IMR-90 (cell line): Measurements from ENCODE around the gene FBXW5. TPM values are rescaled to one million over a fixed set of nuclear protein-coding genes. Genes with fewer than 3 reads are reported as not detected.

Experiments
- ATAC-seq: fragments of 200-7000 bp; cut with Tn5 transposase; 2 replicates; pipeline ENCODE4 v1.9.1; 2020; ENCODE audit warnings: low read depth, mild to moderate bottlenecking, moderate library complexity
- BruUV-seq: library from RNA; stranded (reverse); fragments of 400-500 nt; replicated peaks from 2 replicates; lab custom pipeline; 2021; lab: Mats Ljungman, UMichigan
- CTCF ChIA-PET: fragments of 300-600 bp; formaldehyde crosslinking; extraction: SDS; loops from one replicate; lab custom pipeline; 2021; ENCODE audit warnings: antibody characterized with exemption; lab: Yijun Ruan, JAX
- POLR2A ChIA-PET: fragments of 300-600 bp; sonication (Branson Sonifier 250); formaldehyde crosslinking; loops from one replicate; lab custom pipeline; 2022; ENCODE audit warnings: antibody characterized with exemption; ENCODE audit not compliant: unreplicated experiment; lab: Charles Lee
- DNase-seq: peaks from one replicate; pipeline ENCODE4 v3.0.0; 2013
- H2AFZ ChIP-seq: replicated peaks from 2 replicates; pipeline ENCODE3; 2013; ENCODE audit warnings: low read length, mild to moderate bottlenecking; ENCODE audit not compliant: poor library complexity
- H2AK5ac ChIP-seq: 2 replicates; pipeline ENCODE4 v1.6.1; 2013; ENCODE audit warnings: low read depth, low read length, inconsistent platforms
- H2AK9ac ChIP-seq: replicated peaks from 2 replicates; pipeline ENCODE3; 2013; ENCODE audit warnings: mild to moderate bottlenecking, low read depth, low read length, moderate library complexity; ENCODE audit not compliant: poor library complexity
- H2BK120ac ChIP-seq: 2 replicates; pipeline ENCODE4 v1.6.1; 2013; ENCODE audit warnings: low read depth, low read length, inconsistent platforms
- H2BK15ac ChIP-seq: 3 replicates; pipeline ENCODE4 v1.6.1; 2013; ENCODE audit warnings: low read depth, low read length, inconsistent platforms
- H2BK20ac ChIP-seq: 2 replicates; pipeline ENCODE4 v1.6.1; 2013; ENCODE audit warnings: low read depth, mild to moderate bottlenecking, inconsistent platforms, low read length, moderate library complexity
- H2BK5ac ChIP-seq: 2 replicates; pipeline ENCODE4 v1.6.1; 2013; ENCODE audit warnings: mild to moderate bottlenecking, low read depth, low read length, inconsistent platforms; ENCODE audit not compliant: poor library complexity, severe bottlenecking
- H3K14ac ChIP-seq: replicated peaks from 2 replicates; pipeline ENCODE4 v1.6.1; 2013; ENCODE audit warnings: low read depth, low read length, inconsistent platforms
- H3K18ac ChIP-seq: 2 replicates; pipeline ENCODE4 v1.6.1; 2013; ENCODE audit warnings: low read depth, low read length, control low read depth
- H3K23ac ChIP-seq: 2 replicates; pipeline ENCODE4 v1.6.1; 2013; ENCODE audit warnings: low read depth, low read length, inconsistent platforms
- H3K27ac ChIP-seq: 2 replicates; pipeline ENCODE4 v1.5.1; 2013; ENCODE audit warnings: mild to moderate bottlenecking, control low read depth, low read length; ENCODE audit not compliant: insufficient read depth
- H3K27me3 ChIP-seq: 2 replicates; pipeline ENCODE4 v1.6.1; 2013; ENCODE audit warnings: low read length; ENCODE audit not compliant: control insufficient read depth, insufficient read depth
- H3K36me3 ChIP-seq: 2 replicates; pipeline ENCODE4 v1.6.1; 2013; ENCODE audit warnings: low read length, mixed read lengths; ENCODE audit not compliant: control insufficient read depth, insufficient read depth
- H3K4ac ChIP-seq: 2 replicates; pipeline ENCODE4 v1.6.1; 2013; ENCODE audit warnings: low read depth, low read length, inconsistent platforms
- H3K4me1 ChIP-seq: 2 replicates; pipeline ENCODE4 v1.6.1; 2013; ENCODE audit warnings: low read length, mixed read lengths; ENCODE audit not compliant: control insufficient read depth, insufficient read depth
- H3K4me2 ChIP-seq: 2 replicates; pipeline ENCODE4 v1.6.1; 2013; ENCODE audit warnings: low read depth, mild to moderate bottlenecking, control low read depth, low read length, moderate library complexity
- H3K4me3 ChIP-seq: 2 replicates; pipeline ENCODE4 v1.5.1; 2013; ENCODE audit warnings: low read depth, mild to moderate bottlenecking, control low read depth, low read length, moderate library complexity; ENCODE audit not compliant: insufficient read depth
- H3K56ac ChIP-seq: 2 replicates; pipeline ENCODE4 v1.6.1; 2013; ENCODE audit warnings: low read length, inconsistent platforms; ENCODE audit not compliant: insufficient read depth; ENCODE audit errors: extremely low read depth
- H3K79me1 ChIP-seq, 2 experiments: 2 replicates each; pipeline ENCODE4 v1.6.1; 2013; ENCODE audit warnings: low read length in 2 of 2, inconsistent platforms in 1 of 2, low read depth in 1 of 2
- H3K9ac ChIP-seq: 2 replicates; pipeline ENCODE4 v1.6.1; 2013; ENCODE audit warnings: low read depth, low read length, control low read depth
- H3K9me1 ChIP-seq: 2 replicates; pipeline ENCODE4 v1.6.1; 2013; ENCODE audit warnings: low read length, inconsistent platforms; ENCODE audit not compliant: insufficient read depth
- H3K9me3 ChIP-seq: 2 replicates; pipeline ENCODE4 v1.6.1; 2013; ENCODE audit warnings: low read length; ENCODE audit not compliant: control insufficient read depth, insufficient read depth
- H4K20me1 ChIP-seq: 2 replicates; pipeline ENCODE4 v1.6.1; 2013; ENCODE audit warnings: low read length, inconsistent platforms; ENCODE audit not compliant: insufficient read depth
- H4K5ac ChIP-seq: 2 replicates; pipeline ENCODE4 v1.6.1; 2013; ENCODE audit warnings: mild to moderate bottlenecking, low read depth, low read length, control low read depth
- H4K8ac ChIP-seq, 2 experiments: 2 replicates each; pipeline ENCODE4 v1.6.1; 2013; ENCODE audit warnings: low read depth in 2 of 2, low read length in 2 of 2, control low read depth in 1 of 2, inconsistent platforms in 1 of 2
- H4K91ac ChIP-seq: 2 replicates; pipeline ENCODE4 v1.6.1; 2013; ENCODE audit warnings: low read depth, low read length, inconsistent platforms; ENCODE audit not compliant: insufficient read depth
- BHLHE40 ChIP-seq: fragments of 150-350 bp; IDR thresholded peaks from 2 replicates; pipeline ENCODE4 v1.6.1; 2016; ENCODE audit warnings: mild to moderate bottlenecking, low read depth, low read length
- NFE2L2 ChIP-seq: fragments of 150-350 bp; IDR thresholded peaks from 2 replicates; pipeline ENCODE4 v1.6.1; 2016; ENCODE audit warnings: low read depth, mild to moderate bottlenecking, low read length
- POLR2A ChIP-seq: IDR thresholded peaks from 2 replicates; pipeline ENCODE4 v1.6.1; 2012; ENCODE audit warnings: mild to moderate bottlenecking, low read depth, low read length
- RAD21 ChIP-seq: IDR thresholded peaks from 2 replicates; pipeline ENCODE4 v1.6.1; 2012; ENCODE audit warnings: low read length, improper control_type of control experiment
- RFX5 ChIP-seq: IDR thresholded peaks from 2 replicates; pipeline ENCODE4 v1.8.0; 2012; ENCODE audit warnings: low read depth, mild to moderate bottlenecking, low read length, moderate library complexity
- WGBS, 2 experiments: methylation state at CpG; one replicate each; pipeline versions ENCODE4 v1.1.5 to v1.1.7; 2013; ENCODE audit warnings: missing lambda C conversion rate in 2 of 2; ENCODE audit not compliant: insufficient read length in 1 of 2; ENCODE audit errors: extremely low coverage in 2 of 2; 5-methylcytosine and 5-hydroxymethylcytosine counted together
- dilution Hi-C: fragments of 300-500 bp; cut with HindIII; formaldehyde crosslinking; loops from one replicate; pipeline ENCODE4 v1.14.3; 2018; ENCODE audit warnings: low sequenced_read_pairs; ENCODE audit not compliant: unreplicated experiment
- in situ Hi-C: fragments of 300-500 bp; cut with MboI; formaldehyde crosslinking; loops from 3 replicates; pipeline ENCODE4 v1.14.3; 2019; ENCODE audit warnings: low sequenced_read_pairs, inconsistent platforms, mixed read lengths
- intact Hi-C: fragments of 100-400 bp; cut with micrococcal nuclease; formaldehyde crosslinking; loops from 2 replicates; pipeline ENCODE4 v1.10.0; 2022
- polyA plus RNA-seq, 3 experiments: library from polyadenylated mRNA; depleted of rRNA; stranded (reverse); fragments of >200 nt; gene quantifications; 2 replicates each; pipeline ENCODE4 v1.2.3, GENCODE V29; 2012; ENCODE audit warnings: low replicate concordance in 1 of 3
- total RNA-seq: library from RNA; depleted of rRNA; stranded (reverse); fragments of >200 nt; gene quantifications from 2 replicates; pipeline ENCODE4 v1.2.3, GENCODE V29; 2012
- TF ChIP-seq, protein P1 (sequence below): conservative IDR thresholded peaks from 2 replicates; pipeline ENCODE4 v1.5.1; 2012; ENCODE audit warnings: mild to moderate bottlenecking, low read depth, low read length, improper control_type of control experiment

Gene FBXW5
- total and polyA plus RNA-seq, 2 of the 4 experiments (the other 2 are of a cell fraction), result 65.1 to 80.2 TPM

DNA sequence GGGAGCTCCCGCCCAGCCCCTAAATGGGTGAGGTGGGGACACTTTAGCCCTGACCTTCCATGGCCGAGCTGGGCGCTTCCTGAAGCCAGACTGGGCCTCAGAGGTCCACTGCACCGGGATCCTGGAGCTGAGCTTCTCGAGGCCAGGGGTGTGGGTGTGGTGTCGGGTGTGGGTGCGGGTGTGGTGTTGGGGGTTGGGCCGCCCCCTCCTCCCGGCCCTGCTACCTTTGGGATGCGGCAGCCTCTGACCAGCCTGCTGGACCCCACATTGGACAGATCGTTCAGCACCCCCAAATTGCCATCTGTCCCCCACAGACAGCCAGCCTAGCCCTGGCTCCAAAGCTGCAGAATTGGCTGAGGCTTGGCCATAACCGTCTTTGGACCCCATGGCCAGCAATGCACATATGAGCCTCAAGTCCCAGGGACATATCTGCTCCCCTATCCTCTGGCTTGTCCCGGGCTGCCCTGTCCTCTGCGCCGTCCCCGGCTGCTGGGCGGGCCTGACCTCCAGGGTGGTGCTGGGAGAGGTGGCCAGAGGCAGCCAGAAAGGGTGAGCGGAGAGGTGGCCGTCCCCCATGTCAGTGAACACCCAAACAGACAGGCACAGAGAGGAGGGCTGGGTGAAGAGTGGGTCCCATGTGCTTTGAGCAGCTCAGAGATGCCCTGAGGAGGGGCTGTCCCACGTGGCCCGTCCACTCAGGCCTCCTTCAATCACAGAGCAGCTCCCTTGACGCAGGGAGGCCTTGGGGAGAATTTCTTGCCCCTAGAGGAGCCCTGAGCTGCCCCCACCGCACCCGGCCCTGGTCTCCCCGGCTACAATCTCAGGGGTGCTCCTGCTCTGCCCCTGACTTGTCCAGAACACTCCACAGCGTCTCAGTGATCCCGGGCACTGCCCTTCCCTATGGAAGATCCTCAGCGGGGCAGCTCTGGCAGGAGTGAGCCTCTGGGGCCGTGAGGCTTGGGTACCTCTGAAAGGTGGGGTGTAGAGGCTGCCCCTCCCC lies 29.4 kb upstream of the FBXW5 start (continued):
- TF ChIP-seq, protein P1, sequence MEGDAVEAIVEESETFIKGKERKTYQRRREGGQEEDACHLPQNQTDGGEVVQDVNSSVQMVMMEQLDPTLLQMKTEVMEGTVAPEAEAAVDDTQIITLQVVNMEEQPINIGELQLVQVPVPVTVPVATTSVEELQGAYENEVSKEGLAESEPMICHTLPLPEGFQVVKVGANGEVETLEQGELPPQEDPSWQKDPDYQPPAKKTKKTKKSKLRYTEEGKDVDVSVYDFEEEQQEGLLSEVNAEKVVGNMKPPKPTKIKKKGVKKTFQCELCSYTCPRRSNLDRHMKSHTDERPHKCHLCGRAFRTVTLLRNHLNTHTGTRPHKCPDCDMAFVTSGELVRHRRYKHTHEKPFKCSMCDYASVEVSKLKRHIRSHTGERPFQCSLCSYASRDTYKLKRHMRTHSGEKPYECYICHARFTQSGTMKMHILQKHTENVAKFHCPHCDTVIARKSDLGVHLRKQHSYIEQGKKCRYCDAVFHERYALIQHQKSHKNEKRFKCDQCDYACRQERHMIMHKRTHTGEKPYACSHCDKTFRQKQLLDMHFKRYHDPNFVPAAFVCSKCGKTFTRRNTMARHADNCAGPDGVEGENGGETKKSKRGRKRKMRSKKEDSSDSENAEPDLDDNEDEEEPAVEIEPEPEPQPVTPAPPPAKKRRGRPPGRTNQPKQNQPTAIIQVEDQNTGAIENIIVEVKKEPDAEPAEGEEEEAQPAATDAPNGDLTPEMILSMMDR, result no peak

DNA sequence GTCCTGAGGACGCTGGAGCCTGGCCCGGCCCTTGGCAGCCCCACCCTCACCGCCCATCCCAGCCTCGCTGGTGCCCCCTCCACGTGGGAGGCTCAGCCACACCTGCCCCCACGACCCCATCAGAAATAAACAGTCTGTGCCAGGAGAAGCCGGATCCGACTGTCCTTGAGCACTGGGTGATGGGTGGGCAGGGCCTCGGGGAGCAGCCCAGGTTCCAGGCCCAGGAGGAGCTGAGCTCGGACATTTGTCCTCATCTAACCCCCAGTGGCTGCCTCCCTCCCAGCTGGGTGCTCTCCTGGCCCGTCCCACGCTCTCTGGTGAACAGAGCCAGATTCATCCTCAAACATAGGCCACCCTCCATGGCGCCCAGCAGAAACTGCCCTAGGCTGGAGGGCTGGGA lies 28.2 kb upstream of the FBXW5 start:
- no peak overlapping the region for H3K56ac ChIP-seq
- intact Hi-C loops (no loop called here), in situ Hi-C loops (no loop called here), dilution Hi-C loops (no loop called here)
- H2BK5ac ChIP-seq, result no peak overlapping the region
- H2BK120ac ChIP-seq, result no peak overlapping the region
- no peak overlapping the region for H3K9ac ChIP-seq
- no peaks in the 10 kb centered on the region for H4K20me1 ChIP-seq
- H2AFZ ChIP-seq, result no peak overlapping the region
- H2BK15ac ChIP-seq, result no peak overlapping the region
- ChIA-PET CTCF (no interaction called here), POLR2A (no interaction called here)
- H3K4me3 ChIP-seq, result no peak overlapping the region
- no peak overlapping the region for H2BK20ac ChIP-seq
- TF ChIP-seq RAD21 (no peak), BHLHE40 (no peak), NFE2L2 (no peak), POLR2A (no peak), RFX5 (no peak)
- H3K18ac ChIP-seq, result no peak overlapping the region
- H3K27me3 ChIP-seq, result peaks cover 17% of the 10 kb centered on the region; the same call in 1 of the 2 replicates
- no peaks in the 10 kb centered on the region for H3K9me1 ChIP-seq
- no peak overlapping the region for H3K27ac ChIP-seq
- no peaks in the 10 kb centered on the region for H3K9me3 ChIP-seq
- peaks cover 7% of the 10 kb centered on the region; the same call in 1 of the 2 replicates for H3K4me1 ChIP-seq
- H3K23ac ChIP-seq, result no peak overlapping the region
- no peak overlapping the region for H4K91ac ChIP-seq
- H2AK5ac ChIP-seq, result no peak overlapping the region
- H3K36me3 ChIP-seq, result no peaks in the 10 kb centered on the region
- ATAC-seq (no peak), DNase-seq (no peak)
- H3K4ac ChIP-seq, result no peak overlapping the region
- H4K5ac ChIP-seq, result no peak overlapping the region
- no CpG with 5 or more reads among the region's 13 CpGs for WGBS, 2 experiments
- H3K4me2 ChIP-seq, result no peak overlapping the region
- no TSS peak for BruUV-seq
- no peak overlapping the region for H4K8ac ChIP-seq
- H3K79me1 ChIP-seq, result no peaks in the 10 kb centered on the region
- H3K14ac ChIP-seq, result no peak overlapping the region
- no peak overlapping the region for H2AK9ac ChIP-seq
